Esophagus squamous epithelium (tissue), 5 donors: ENCODE measurements around the gene ELP2. TPM values are rescaled to one million over a fixed set of nuclear protein-coding genes. Genes with fewer than 3 reads are reported as not detected.
"Not testable (repeated sequence)": the region's sequence is repeated elsewhere in the genome, so short reads cannot be mapped to it uniquely, and the experiment has no call there.

Experiments
- DNase-seq: peaks from one replicate; lab custom pipeline; 2025; lab: John Stamatoyannopoulos, UW
- H3K27ac ChIP-seq, 4 donors: fragments of 200-600 bp; sonication (generic); one replicate each; pipeline ENCODE4 v1.5.1; 2016 to 2019; ENCODE audit warnings: mild to moderate bottlenecking in 1 of 4
- H3K27me3 ChIP-seq, 4 donors: fragments of 200-600 bp; sonication (generic); 1 replicate in 3 of 4; 2 replicates in 1 of 4; pipeline versions ENCODE4 v1.5.1 to v1.6.0; 2017 to 2021; ENCODE audit warnings: antibody characterized with exemption in 1 of 4
- H3K36me3 ChIP-seq, 3 donors: fragments of 200-600 bp; sonication (generic); one replicate each; pipeline ENCODE4 v1.5.1; 2016 to 2019
- H3K4me1 ChIP-seq, 3 donors: fragments of 200-600 bp; sonication (generic); one replicate each; pipeline ENCODE4 v1.5.1; 2017 to 2019
- H3K4me3 ChIP-seq, 4 donors: fragments of 200-600 bp; sonication (generic); 1 replicate in 3 of 4; 2 replicates in 1 of 4; pipeline ENCODE4 v1.5.1; 2016 to 2019; ENCODE audit warnings: mild to moderate bottlenecking in 2 of 4, moderate library complexity in 1 of 4
- H3K9me3 ChIP-seq, 3 donors: fragments of 200-600 bp; sonication (generic); one replicate each; pipeline ENCODE4 v1.5.1; 2016 to 2019
- CTCF ChIP-seq, 6 experiments: fragments of 450-650 bp in 4 of 6; fragments of 200-600 bp in 2 of 6; sonication (generic) in 2 of 6; IDR thresholded peaks; one replicate each; pipeline ENCODE4 v1.5.1; 2016 to 2019; ENCODE audit warnings: antibody characterized with exemption in 6 of 6, mild to moderate bottlenecking in 4 of 6, moderate library complexity in 4 of 6
- POLR2A ChIP-seq, 4 donors: fragments of 450-650 bp; IDR thresholded peaks; one replicate each; pipeline ENCODE4 v1.6.1; 2017; ENCODE audit warnings: antibody characterized with exemption in 4 of 4, mild to moderate bottlenecking in 4 of 4, moderate library complexity in 3 of 4
- WGBS, 2 donors: methylation state at CpG; one replicate each; pipeline ENCODE4 v1.1.5; 2018; 5-methylcytosine and 5-hydroxymethylcytosine counted together
- intact Hi-C: fragments of 100-400 bp; cut with DNase I; formaldehyde crosslinking; loops from one replicate; pipeline ENCODE4 v1.15.0; 2022
- total RNA-seq, 4 donors: library from RNA; depleted of rRNA; stranded (reverse); fragments of >200 nt; gene quantifications; one replicate each; pipeline ENCODE4 v1.1.0, GENCODE V29; 2016
- donor health status: DM: yes; HTN: yes; CAD: no.

ELP2 gene
- total RNA-seq, 4 donors from 2014 or later, result 13.0 to 61.0 (median 28.0) TPM

- intact Hi-C loops, result no loop called here
- H3K36me3 ChIP-seq, result peaks cover 0 to 47% (median 12%) of the 10 kb centered on the region in 3 donors
- WGBS, 2 donors, result 66 to 80% methylated on average over 5 of the region's 5 CpGs
- no peak overlapping the region for H3K27ac ChIP-seq
- DNase-seq, result no peak
- H3K27me3 ChIP-seq, result no peaks in the 10 kb centered on the region
- peaks cover 0 to 13% (median 0%) of the 10 kb centered on the region in 3 donors for H3K4me1 ChIP-seq
- H3K9me3 ChIP-seq, result no peaks in the 10 kb centered on the region
- H3K4me3 ChIP-seq, result no peak overlapping the region
- TF ChIP-seq CTCF (IDR thresholded peaks at IDR 0.05) (no peak), POLR2A (IDR thresholded peaks at IDR 0.05) (no peak)
These were observed 21.1 kb upstream of the ELP2 start for GRCh38 chr18:36108601-36109000.

GRCh38 chr18:36109737-36110136 is 20.0 kb upstream of the ELP2 start:
- no peak overlapping the region for H3K4me3 ChIP-seq
- 70 to 89% methylated on average over 1 of the region's 1 CpG for WGBS, 2 donors
- no peak for DNase-seq
- H3K27me3 ChIP-seq, result no peaks in the 10 kb centered on the region
- no peak overlapping the region for H3K27ac ChIP-seq
- intact Hi-C loops, result no loop called here
- peaks cover 0 to 59% (median 18%) of the 10 kb centered on the region in 3 donors for H3K36me3 ChIP-seq
- no peaks in the 10 kb centered on the region for H3K9me3 ChIP-seq
- H3K4me1 ChIP-seq, result peaks cover 0 to 13% (median 0%) of the 10 kb centered on the region in 3 donors
- no peak for TF ChIP-seq POLR2A (IDR thresholded peaks at IDR 0.05)
- TF ChIP-seq CTCF (IDR thresholded peaks at IDR 0.05), result no peak

GRCh38 chr18:36112302-36112701 is 17.4 kb upstream of the ELP2 start:
- no peak for DNase-seq
- Histone ChIP-seq H3K9me3 (no peaks in the 10 kb centered on the region), H3K27me3 (no peaks in the 10 kb centered on the region), H3K27ac (no peak overlapping the region), H3K4me3 (no peak overlapping the region), H3K4me1 (peaks cover 0 to 13% (median 0%) of the 10 kb centered on the region in 3 donors), H3K36me3 (peaks cover 0 to 84% (median 18%) of the 10 kb centered on the region in 3 donors)
- intact Hi-C loops, result no loop called here
- TF ChIP-seq CTCF (IDR thresholded peaks at IDR 0.05), result no peak
- TF ChIP-seq POLR2A (IDR thresholded peaks at IDR 0.05), result no peak

GRCh38 chr18:36114251-36114650 is 15.4 kb upstream of the ELP2 start:
- no peaks in the 10 kb centered on the region for H3K27me3 ChIP-seq
- H3K4me3 ChIP-seq, result no peak overlapping the region
- H3K9me3 ChIP-seq, result no peaks in the 10 kb centered on the region
- peaks cover 0 to 2% (median 0%) of the 10 kb centered on the region in 3 donors for H3K4me1 ChIP-seq
- DNase-seq, result no peak
- peaks cover 0 to 82% (median 18%) of the 10 kb centered on the region in 3 donors for H3K36me3 ChIP-seq
- no peak overlapping the region for H3K27ac ChIP-seq
- 94 to 95% methylated on average over 4 of the region's 4 CpGs for WGBS, 2 donors
- intact Hi-C loops, result no loop called here
- TF ChIP-seq POLR2A (IDR thresholded peaks at IDR 0.05), result no peak
- no peak for TF ChIP-seq CTCF (IDR thresholded peaks at IDR 0.05)

DNA sequence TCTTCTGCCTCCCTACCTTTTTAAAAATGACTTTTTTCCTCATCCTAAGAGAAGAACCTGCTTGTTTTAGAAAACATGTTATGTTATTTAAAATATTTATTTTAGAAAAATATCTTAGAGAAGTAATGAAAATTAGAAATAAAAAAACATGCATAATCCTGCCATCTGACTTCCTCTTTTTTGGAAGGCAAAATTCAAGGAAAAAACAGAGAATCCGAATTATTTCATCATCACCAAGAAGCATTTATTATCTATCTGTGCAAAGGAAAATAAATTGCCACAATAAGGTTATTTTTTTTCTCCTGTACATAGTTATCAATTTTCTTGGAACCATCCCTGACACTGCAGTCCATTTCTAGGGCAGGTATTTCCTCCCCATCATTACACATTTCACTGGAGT is 15.0 kb upstream of the ELP2 start:
- Histone ChIP-seq H3K36me3 (peaks cover 0 to 81% (median 18%) of the 10 kb centered on the region in 3 donors), H3K27ac (no peak overlapping the region), H3K4me3 (no peak overlapping the region), H3K9me3 (no peaks in the 10 kb centered on the region), H3K27me3 (no peaks in the 10 kb centered on the region), H3K4me1 (no peaks in the 10 kb centered on the region)
- TF ChIP-seq CTCF (IDR thresholded peaks at IDR 0.05) (no peak), POLR2A (IDR thresholded peaks at IDR 0.05) (no peak)
- 81 to 83% methylated on average over 1 of the region's 1 CpG for WGBS, 2 donors
- DNase-seq, result no peak
- intact Hi-C loops, result no loop called here

DNA sequence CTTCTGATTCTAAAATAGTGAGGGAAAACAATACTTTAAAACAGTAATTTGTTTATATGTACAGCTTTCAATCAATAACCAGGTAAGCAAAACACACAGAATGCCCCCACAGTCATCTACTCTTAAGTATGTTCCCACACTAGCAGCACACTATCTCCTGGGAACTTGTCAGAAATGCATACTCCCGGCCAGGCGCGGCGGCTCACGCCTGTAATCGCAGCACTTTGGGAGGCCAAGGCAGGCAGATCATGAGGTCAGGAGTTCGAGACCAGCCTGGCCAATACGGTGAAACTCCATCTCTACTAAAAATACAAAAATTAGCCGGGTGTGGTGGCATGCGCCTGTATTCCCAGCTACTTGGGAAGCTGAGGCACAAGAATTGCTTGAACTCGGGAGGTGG is 12.9 kb upstream of the ELP2 start:
- H3K4me3 ChIP-seq, intact Hi-C loops, H3K9me3 ChIP-seq, H3K27me3 ChIP-seq, H3K4me1 ChIP-seq, H3K27ac ChIP-seq, DNase-seq: not testable (repeated sequence)
- 94 to 100% methylated on average over 2 to 11 of the region's 11 CpGs for WGBS, 2 donors
- peaks cover 0 to 82% (median 12%) of the 10 kb centered on the region in 3 donors for H3K36me3 ChIP-seq
